DOHH2 (cell line): ENCODE data around the gene SPHK1.
"Not testable (repeated sequence)": the region's sequence is repeated elsewhere in the genome, so short reads cannot be mapped to it uniquely, and the experiment has no call there.

Source experiments
- H3F3A ChIP-seq: fragments of 200-600 bp; sonication (generic), shearing (Covaris generic); 2 replicates; pipeline ENCODE4 v1.6.0; 2016; ENCODE audit warnings: antibody characterized with exemption, mild to moderate bottlenecking; ENCODE audit not compliant: control insufficient read depth, insufficient read depth
- H3K27ac ChIP-seq: fragments of 200-600 bp; sonication (generic); 2 replicates; pipeline ENCODE4 v1.5.1; 2014; ENCODE audit warnings: low read depth, mild to moderate bottlenecking, low read length, moderate library complexity
- H3K27me3 ChIP-seq: fragments of 200-600 bp; sonication (generic); 2 replicates; pipeline ENCODE4 v1.6.1; 2014; ENCODE audit warnings: mild to moderate bottlenecking, low read length, mixed read lengths; ENCODE audit not compliant: control insufficient read depth
- H3K36me3 ChIP-seq: fragments of 200-600 bp; sonication (generic); 2 replicates; pipeline ENCODE4 v1.6.1; 2014; ENCODE audit warnings: mild to moderate bottlenecking, low read length, moderate library complexity, mixed read lengths; ENCODE audit not compliant: control insufficient read depth
- H3K4me1 ChIP-seq: fragments of 200-600 bp; sonication (generic); 2 replicates; pipeline ENCODE4 v1.6.1; 2014; ENCODE audit warnings: mild to moderate bottlenecking, low read length, mixed read lengths; ENCODE audit not compliant: control insufficient read depth
- H3K4me2 ChIP-seq: fragments of 200-600 bp; sonication (generic); 2 replicates; pipeline ENCODE4 v1.6.0; 2014; ENCODE audit warnings: mild to moderate bottlenecking, low read length, moderate library complexity
- H3K4me3 ChIP-seq: fragments of 200-600 bp; sonication (generic); 2 replicates; pipeline ENCODE4 v1.5.1; 2014; ENCODE audit warnings: mild to moderate bottlenecking, low read length, mixed read lengths
- H3K79me2 ChIP-seq: fragments of 200-600 bp; sonication (generic); 2 replicates; pipeline ENCODE4 v1.6.1; 2014; ENCODE audit warnings: mild to moderate bottlenecking, low read length, mixed read lengths; ENCODE audit not compliant: control insufficient read depth
- H3K9me2 ChIP-seq: fragments of 200-600 bp; sonication (generic); replicated peaks from 2 replicates; pipeline ENCODE4 v1.6.1; 2014; ENCODE audit warnings: mild to moderate bottlenecking, low read length, mixed read lengths; ENCODE audit not compliant: control insufficient read depth
- H3K9me3 ChIP-seq: fragments of 200-600 bp; sonication (generic); 2 replicates; pipeline ENCODE4 v1.6.1; 2014; ENCODE audit warnings: antibody characterized with exemption, low read length, mixed read lengths; ENCODE audit not compliant: control insufficient read depth, insufficient read depth
- H4K20me1 ChIP-seq: fragments of 200-600 bp; sonication (generic); 2 replicates; pipeline ENCODE4 v1.6.0; 2014; ENCODE audit warnings: low read depth, mild to moderate bottlenecking, antibody characterized with exemption, low read length, moderate library complexity; ENCODE audit not compliant: control insufficient read depth, insufficient read depth
- EZH2phosphoT487 ChIP-seq: fragments of 200-600 bp; sonication (generic); IDR thresholded peaks from 2 replicates; pipeline ENCODE4 v1.6.1; 2017; ENCODE audit warnings: borderline replicate concordance, mild to moderate bottlenecking, antibody characterized with exemption, low read length, moderate library complexity, mixed read lengths
- TF ChIP-seq, protein P1 (sequence below): fragments of 200-600 bp; sonication (generic); IDR thresholded peaks from one replicate; pipeline ENCODE4 v1.5.1; 2014; ENCODE audit warnings: antibody characterized with exemption, mild to moderate bottlenecking, low read depth, low read length; ENCODE audit not compliant: poor library complexity, severe bottlenecking

The SPHK1 gene

DNA sequence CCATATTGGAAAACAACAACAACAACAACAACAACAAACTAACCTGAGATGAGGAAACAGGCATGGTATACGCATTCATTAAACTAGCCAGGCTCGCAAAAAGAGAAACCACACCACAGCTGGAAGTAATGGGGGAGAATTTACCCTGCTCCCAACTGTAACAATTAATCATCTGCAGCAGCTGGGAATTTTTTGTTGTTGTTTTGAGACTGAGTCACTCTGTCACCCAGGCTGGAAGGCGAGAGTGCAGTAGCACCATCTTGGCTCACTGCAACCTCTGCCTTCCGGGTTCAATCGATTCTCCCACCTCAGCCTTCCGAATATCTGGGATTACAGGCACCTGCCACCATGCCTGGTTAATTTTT is 47.0 kb upstream of the SPHK1 start:
- no peaks in the 10 kb centered on the region for H4K20me1 ChIP-seq
- no peaks in the 10 kb centered on the region for H3K9me3 ChIP-seq
- no peaks in the 10 kb centered on the region for H3K4me1 ChIP-seq
- no peaks in the 10 kb centered on the region for H3F3A ChIP-seq
- H3K27ac ChIP-seq = no peak overlapping the region
- H3K9me2 ChIP-seq = no peaks in the 10 kb centered on the region
- no peaks in the 10 kb centered on the region for H3K27me3 ChIP-seq
- peaks cover 8% of the 10 kb centered on the region for H3K36me3 ChIP-seq
- no peak overlapping the region for H3K4me2 ChIP-seq
- no peaks in the 10 kb centered on the region for H3K79me2 ChIP-seq
- TF ChIP-seq EZH2phosphoT487 = no peak
- TF ChIP-seq, protein P1, sequence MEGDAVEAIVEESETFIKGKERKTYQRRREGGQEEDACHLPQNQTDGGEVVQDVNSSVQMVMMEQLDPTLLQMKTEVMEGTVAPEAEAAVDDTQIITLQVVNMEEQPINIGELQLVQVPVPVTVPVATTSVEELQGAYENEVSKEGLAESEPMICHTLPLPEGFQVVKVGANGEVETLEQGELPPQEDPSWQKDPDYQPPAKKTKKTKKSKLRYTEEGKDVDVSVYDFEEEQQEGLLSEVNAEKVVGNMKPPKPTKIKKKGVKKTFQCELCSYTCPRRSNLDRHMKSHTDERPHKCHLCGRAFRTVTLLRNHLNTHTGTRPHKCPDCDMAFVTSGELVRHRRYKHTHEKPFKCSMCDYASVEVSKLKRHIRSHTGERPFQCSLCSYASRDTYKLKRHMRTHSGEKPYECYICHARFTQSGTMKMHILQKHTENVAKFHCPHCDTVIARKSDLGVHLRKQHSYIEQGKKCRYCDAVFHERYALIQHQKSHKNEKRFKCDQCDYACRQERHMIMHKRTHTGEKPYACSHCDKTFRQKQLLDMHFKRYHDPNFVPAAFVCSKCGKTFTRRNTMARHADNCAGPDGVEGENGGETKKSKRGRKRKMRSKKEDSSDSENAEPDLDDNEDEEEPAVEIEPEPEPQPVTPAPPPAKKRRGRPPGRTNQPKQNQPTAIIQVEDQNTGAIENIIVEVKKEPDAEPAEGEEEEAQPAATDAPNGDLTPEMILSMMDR = no peak
- no peak overlapping the region for H3K4me3 ChIP-seq

DNA sequence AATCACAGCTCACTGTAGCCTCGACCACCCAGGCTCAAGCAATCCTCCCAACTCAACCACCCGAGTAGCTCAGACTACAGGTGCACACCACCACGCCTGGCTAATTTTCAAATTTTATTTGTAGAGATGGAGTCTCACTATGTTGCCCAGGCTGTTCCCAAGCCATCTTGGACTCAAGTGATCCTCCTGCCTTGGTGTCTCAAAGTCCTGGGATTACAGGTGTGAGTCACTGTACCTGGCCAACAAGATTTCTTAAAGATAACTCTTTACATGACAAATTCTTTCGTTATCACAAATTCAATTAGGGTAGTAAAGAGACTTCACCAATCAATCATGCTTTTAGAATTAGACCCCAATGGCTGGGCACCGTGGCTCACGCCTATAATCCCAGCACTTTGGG is 43.1 kb upstream of the SPHK1 start:
- no peak overlapping the region for H3K27ac ChIP-seq
- no peak overlapping the region for H3K4me2 ChIP-seq
- H3K79me2 ChIP-seq = no peaks in the 10 kb centered on the region
- no peaks in the 10 kb centered on the region for H3K9me2 ChIP-seq
- peaks cover 15% of the 10 kb centered on the region for H3K36me3 ChIP-seq
- H3K4me1 ChIP-seq = no peaks in the 10 kb centered on the region
- H3K4me3 ChIP-seq = no peak overlapping the region
- H3F3A ChIP-seq = no peaks in the 10 kb centered on the region
- TF ChIP-seq, protein P1 = no peak
- TF ChIP-seq EZH2phosphoT487 = no peak
- H4K20me1 ChIP-seq = no peaks in the 10 kb centered on the region
- H3K27me3 ChIP-seq = no peaks in the 10 kb centered on the region
- no peaks in the 10 kb centered on the region for H3K9me3 ChIP-seq

DNA sequence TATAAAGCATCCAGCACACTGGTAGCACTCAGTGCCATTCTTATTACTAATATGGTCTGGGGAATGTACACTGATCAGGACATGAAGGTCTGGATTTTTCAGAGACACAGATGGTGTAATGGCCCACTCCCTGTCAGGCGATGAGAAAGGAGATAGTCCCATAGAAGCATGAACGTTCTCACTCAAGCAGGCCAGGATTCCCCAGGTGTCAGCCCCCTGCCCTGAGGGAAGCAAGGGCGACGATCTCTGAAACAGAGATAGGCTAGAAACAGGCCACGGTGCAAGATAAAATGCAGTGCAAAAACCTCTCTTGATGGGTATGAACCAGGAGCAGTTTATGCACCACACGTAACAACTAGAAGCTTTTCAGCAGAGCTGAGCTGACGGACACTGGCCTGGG is 41.3 kb upstream of the SPHK1 start:
- Histone ChIP-seq H3K4me1 (no peaks in the 10 kb centered on the region), H3K79me2 (no peaks in the 10 kb centered on the region), H3K27me3 (no peaks in the 10 kb centered on the region), H3K36me3 (peaks cover 23% of the 10 kb centered on the region), H3K9me2 (no peaks in the 10 kb centered on the region), H3F3A (no peaks in the 10 kb centered on the region), H3K4me2 (no peak overlapping the region), H3K4me3 (no peak overlapping the region), H4K20me1 (no peaks in the 10 kb centered on the region), H3K9me3 (no peaks in the 10 kb centered on the region), H3K27ac (no peak overlapping the region)
- TF ChIP-seq, protein P1 = no peak
- TF ChIP-seq EZH2phosphoT487 = no peak

DNA sequence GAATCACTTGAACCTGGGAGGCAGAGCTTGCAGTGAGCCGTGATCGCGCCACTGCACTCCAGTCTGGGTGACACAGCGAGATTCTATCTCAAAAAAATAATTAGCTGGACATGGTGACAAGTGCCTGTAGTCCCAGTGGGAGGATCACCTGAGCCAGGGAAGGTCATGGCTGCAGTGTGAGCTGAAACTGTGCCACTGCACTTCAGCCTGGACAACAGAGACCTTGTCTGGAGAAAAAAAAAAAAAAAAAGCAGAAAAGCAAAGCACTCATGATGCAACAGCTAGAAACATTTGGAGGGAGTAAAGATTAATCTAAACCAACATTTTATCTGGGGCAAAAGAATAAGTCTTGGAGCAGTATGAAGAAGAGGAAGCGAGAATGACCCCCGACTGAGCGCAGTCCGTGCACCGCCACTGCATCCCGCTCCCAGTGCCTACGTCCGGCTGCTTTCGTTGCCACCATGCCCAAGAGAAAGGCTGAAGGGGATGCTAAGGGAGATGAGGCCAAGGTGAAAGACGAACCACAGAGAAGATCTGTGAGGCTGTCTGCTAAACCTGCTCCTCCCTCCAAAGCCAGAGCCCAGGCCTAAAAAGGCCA is 38.9 kb upstream of the SPHK1 start:
- no peaks in the 10 kb centered on the region for H3K9me3 ChIP-seq
- H3K79me2 ChIP-seq = peaks cover 2% of the 10 kb centered on the region; the same call in 1 of the 2 replicates
- no peaks in the 10 kb centered on the region for H3K9me2 ChIP-seq
- H3K4me1 ChIP-seq = no peaks in the 10 kb centered on the region
- H3K4me2 ChIP-seq = no peak overlapping the region
- no peak overlapping the region for H3K4me3 ChIP-seq
- no peaks in the 10 kb centered on the region for H3K27me3 ChIP-seq
- H3F3A ChIP-seq = no peaks in the 10 kb centered on the region
- no peak overlapping the region for H3K27ac ChIP-seq
- TF ChIP-seq, protein P1 = no peak
- TF ChIP-seq EZH2phosphoT487 = no peak
- no peaks in the 10 kb centered on the region for H4K20me1 ChIP-seq
- H3K36me3 ChIP-seq = peaks cover 23% of the 10 kb centered on the region

DNA sequence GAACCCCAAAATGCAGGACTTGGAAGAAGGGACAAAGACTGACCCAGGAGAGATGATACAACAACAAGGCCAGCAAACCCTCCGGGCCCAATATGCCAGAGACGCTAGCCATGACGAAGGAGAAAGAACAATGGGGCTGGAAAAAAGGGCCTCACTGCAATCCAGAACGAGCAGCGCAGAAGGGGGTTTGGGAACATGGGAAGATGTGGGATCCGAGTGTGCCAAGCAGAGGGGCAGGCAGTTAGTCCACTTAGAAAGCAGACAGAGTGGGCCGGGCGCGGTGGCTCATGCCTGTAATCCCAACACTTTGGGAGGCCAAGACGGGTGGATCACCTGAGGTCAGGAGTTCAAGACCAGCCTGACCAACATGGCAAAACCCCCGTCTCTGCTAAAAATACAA is 37.5 kb upstream of the SPHK1 start:
- not testable (repeated sequence) for H3K9me3 ChIP-seq, H3K4me3 ChIP-seq, H3K4me1 ChIP-seq, H3F3A ChIP-seq, H3K27ac ChIP-seq, H4K20me1 ChIP-seq, H3K27me3 ChIP-seq, H3K4me2 ChIP-seq, H3K9me2 ChIP-seq
- Histone ChIP-seq H3K36me3 (peaks cover 21% of the 10 kb centered on the region), H3K79me2 (peaks cover 12% of the 10 kb centered on the region)
